Airway epithelial cell (primary cell): ENCODE measurements around the gene HTT. TPM values are rescaled to one million over a fixed set of nuclear protein-coding genes. Genes with fewer than 3 reads are reported as not detected.

Experiments used
- total RNA-seq: library from RNA; depleted of rRNA; stranded (reverse); fragments of >200 nt; gene quantifications from 2 replicates; pipeline ENCODE4 v1.2.3, GENCODE V29; 2015

Gene HTT
- 28.7 and 32.5 TPM in 2 replicates for total RNA-seq

GRCh38 chr4:3074078-3074845, at the start of gene HTT, which contains the start of gene HTT-AS:
Gene HTT (plus strand): TSS chr4:3074681. CDS start chr4:3074826, 145 bp downstream.
Gene HTT-AS (minus strand): TSS chr4:3074538.

GRCh38 chr4:3248811-3249661, 174.6 kb downstream of the HTT start, which contains the start of gene MSANTD1:
Gene MSANTD1 (plus strand): TSS chr4:3249159. CDS start chr4:3249223, 64 bp downstream.

GRCh38 chr4:3292571-3293400, 218.3 kb downstream of the HTT start, which contains the start of gene RGS12:
Gene RGS12 (plus strand): TSS chr4:3293021. CDS start chr4:3316171, 23,150 bp downstream.

Other genes with a start within 250 kb of the HTT start
- gene ADD1, start 230.8 kb upstream of the HTT start, total RNA-seq: 121 and 122 TPM in 2 replicates
- 30.8 and 31.4 TPM in 2 replicates for gene NOP14, start 111.3 kb upstream of the HTT start, total RNA-seq
- 1.9 and 2.5 TPM in 2 replicates for gene GRK4, start 111.1 kb upstream of the HTT start, total RNA-seq
- not detected in 2 replicates for gene HTT-AS, start 143 bp upstream of the HTT start, total RNA-seq
- gene MSANTD1, start 174.5 kb downstream of the HTT start, total RNA-seq: 0.14 and 0.46 TPM in 2 replicates
- 55.4 and 70.9 TPM in 2 replicates for gene RGS12, start 218.3 kb downstream of the HTT start, total RNA-seq